GM06990 (cell line): Measurements from ENCODE around the gene PTPN4.

Experiments used
- DNase-seq: peaks from one replicate; pipeline ENCODE4 v3.0.0-alpha.2; 2011; ENCODE audit not compliant: insufficient read length; ENCODE audit errors: extremely low read depth
- H3K27me3 ChIP-seq: replicated peaks from 2 replicates; pipeline ENCODE4 v1.6.0; 2011; ENCODE audit warnings: low read length; ENCODE audit not compliant: control insufficient read depth, insufficient read depth
- H3K36me3 ChIP-seq: 2 replicates; pipeline ENCODE4 v1.5.1; 2011; ENCODE audit warnings: low read length; ENCODE audit not compliant: control insufficient read depth, insufficient read depth
- H3K4me3 ChIP-seq: replicated peaks from 2 replicates; pipeline ENCODE4 v1.5.1; 2011; ENCODE audit warnings: low read depth, mild to moderate bottlenecking, control low read depth, low read length
- CTCF ChIP-seq: IDR thresholded peaks from 2 replicates; pipeline ENCODE4 v1.5.1; 2011; ENCODE audit warnings: low read length, control low read depth, mild to moderate bottlenecking, inconsistent platforms; ENCODE audit not compliant: insufficient read depth, poor library complexity, severe bottlenecking

Gene PTPN4

GRCh38 chr2:119721462-119721861 is 38.3 kb upstream of the PTPN4 start:
- no peak for TF ChIP-seq CTCF
- no peak overlapping the region for H3K4me3 ChIP-seq
- H3K36me3 ChIP-seq = no peaks in the 10 kb centered on the region
- no peaks in the 10 kb centered on the region; the same call in 1 of the 2 replicates for H3K27me3 ChIP-seq
- DNase-seq = no peak

- Histone ChIP-seq H3K4me3 (no peak overlapping the region), H3K36me3 (no peaks in the 10 kb centered on the region), H3K27me3 (no peaks in the 10 kb centered on the region; the same call in 1 of the 2 replicates)
- TF ChIP-seq CTCF = no peak
- DNase-seq = no peak
These were observed 37.8 kb upstream of the PTPN4 start for GRCh38 chr2:119721904-119722303.

GRCh38 chr2:119723186-119723585 is 36.5 kb upstream of the PTPN4 start:
- TF ChIP-seq CTCF = no peak
- Histone ChIP-seq H3K36me3 (no peaks in the 10 kb centered on the region), H3K27me3 (no peaks in the 10 kb centered on the region; the same call in 1 of the 2 replicates), H3K4me3 (no peak overlapping the region)
- no peak for DNase-seq

GRCh38 chr2:119723784-119724467 is 35.8 kb upstream of the PTPN4 start:
- H3K27me3 ChIP-seq = no peaks in the 10 kb centered on the region; the same call in 1 of the 2 replicates
- H3K36me3 ChIP-seq = no peaks in the 10 kb centered on the region
- DNase-seq = no peak
- no peak for TF ChIP-seq CTCF
- no peak overlapping the region for H3K4me3 ChIP-seq

- TF ChIP-seq CTCF = no peak
- H3K4me3 ChIP-seq = no peak overlapping the region
- H3K36me3 ChIP-seq = no peaks in the 10 kb centered on the region
- DNase-seq = no peak
- H3K27me3 ChIP-seq = no peaks in the 10 kb centered on the region; the same call in 1 of the 2 replicates
These were observed 34.9 kb upstream of the PTPN4 start for GRCh38 chr2:119724656-119725485.
